HG03354 (cell line): ENCODE measurements around the gene ARFGEF3.

Experiments
- ATAC-seq: cut with Tn5 transposase; IDR thresholded peaks from one replicate; pipeline ENCODE4 v1.9.1; 2021; ENCODE audit warnings: mild to moderate bottlenecking; ENCODE audit not compliant: unreplicated experiment, poor library complexity, severe bottlenecking

Gene ARFGEF3

GRCh38 chr6:138291849-138292181 lies 130.1 kb downstream of the ARFGEF3 start:
- no peak for ATAC-seq

- ATAC-seq: no peak
Measured at GRCh38 chr6:138292482-138292881, 130.7 kb downstream of the ARFGEF3 start.

- no peak for ATAC-seq
Measured at GRCh38 chr6:138293428-138294395, 132.0 kb downstream of the ARFGEF3 start.

GRCh38 chr6:138296381-138296780 lies 134.6 kb downstream of the ARFGEF3 start:
- no peak for ATAC-seq

GRCh38 chr6:138296786-138297185 lies 135.0 kb downstream of the ARFGEF3 start:
- no peak for ATAC-seq

- no peak for ATAC-seq
Measured at GRCh38 chr6:138297761-138298298, 136.1 kb downstream of the ARFGEF3 start.

- no peak for ATAC-seq
Measured at GRCh38 chr6:138300469-138300868, 138.7 kb downstream of the ARFGEF3 start.

- no peak for ATAC-seq
Measured at GRCh38 chr6:138302554-138302953, 140.8 kb downstream of the ARFGEF3 start.

- no peak for ATAC-seq
Measured at GRCh38 chr6:138307352-138307751, 145.6 kb downstream of the ARFGEF3 start.

- ATAC-seq: no peak
Measured at GRCh38 chr6:138307816-138308730, 146.3 kb downstream of the ARFGEF3 start.

- ATAC-seq: no peak
Measured at GRCh38 chr6:138308731-138309110, 147.0 kb downstream of the ARFGEF3 start.

GRCh38 chr6:138309695-138310094 lies 148.0 kb downstream of the ARFGEF3 start:
- ATAC-seq: no peak

- ATAC-seq: no peak
Measured at GRCh38 chr6:138310294-138310693, 148.6 kb downstream of the ARFGEF3 start.

- no peak for ATAC-seq
Measured at GRCh38 chr6:138310821-138311220, 149.1 kb downstream of the ARFGEF3 start.

GRCh38 chr6:138311268-138311667 lies 149.5 kb downstream of the ARFGEF3 start:
- no peak for ATAC-seq

GRCh38 chr6:138318741-138319375 lies 157.1 kb downstream of the ARFGEF3 start:
- no peak for ATAC-seq

GRCh38 chr6:138321934-138322333 lies 160.2 kb downstream of the ARFGEF3 start:
- no peak for ATAC-seq

GRCh38 chr6:138323821-138324220 lies 162.1 kb downstream of the ARFGEF3 start:
- ATAC-seq: no peak

GRCh38 chr6:138328210-138328609 lies 166.5 kb downstream of the ARFGEF3 start:
- ATAC-seq: no peak

- ATAC-seq: no peak
Measured at GRCh38 chr6:138330763-138331162, 169.0 kb downstream of the ARFGEF3 start.
